HG02938 (cell line): ENCODE measurements around the gene PDE1C.

Experiments used
- ATAC-seq: cut with Tn5 transposase; IDR thresholded peaks from one replicate; pipeline ENCODE4 v1.9.1; 2021; ENCODE audit warnings: mild to moderate bottlenecking, moderate library complexity; ENCODE audit not compliant: unreplicated experiment

PDE1C gene

GRCh38 chr7:31950091-31950755 is 120.0 kb downstream of the PDE1C start:
- peak; percentile 49 for ATAC-seq

GRCh38 chr7:31948029-31948428 is 122.2 kb downstream of the PDE1C start:
- ATAC-seq: peak; percentile 83

- ATAC-seq: no peak
Observed at GRCh38 chr7:31940167-31940566, 130.0 kb downstream of the PDE1C start.

GRCh38 chr7:31939076-31939475 is 131.1 kb downstream of the PDE1C start:
- ATAC-seq: no peak

GRCh38 chr7:31938650-31939049 is 131.6 kb downstream of the PDE1C start:
- ATAC-seq: no peak

GRCh38 chr7:31937982-31938381 is 132.2 kb downstream of the PDE1C start:
- no peak for ATAC-seq

GRCh38 chr7:31935124-31936054 is 134.8 kb downstream of the PDE1C start:
- ATAC-seq: no peak

- no peak for ATAC-seq
Observed at GRCh38 chr7:31934551-31934950, 135.7 kb downstream of the PDE1C start.

GRCh38 chr7:31933481-31933880 is 136.7 kb downstream of the PDE1C start:
- no peak for ATAC-seq

- ATAC-seq: no peak
Observed at GRCh38 chr7:31926991-31927584, 143.1 kb downstream of the PDE1C start.

GRCh38 chr7:31925753-31926454 is 144.3 kb downstream of the PDE1C start:
- no peak for ATAC-seq

- ATAC-seq: no peak
Observed at GRCh38 chr7:31924251-31924650, 146.0 kb downstream of the PDE1C start.

- ATAC-seq: no peak
Observed at GRCh38 chr7:31922848-31923247, 147.4 kb downstream of the PDE1C start.

GRCh38 chr7:31921047-31921446 is 149.2 kb downstream of the PDE1C start:
- no peak for ATAC-seq

- ATAC-seq: no peak
Observed at GRCh38 chr7:31919678-31920369, 150.4 kb downstream of the PDE1C start.

- ATAC-seq: no peak
Observed at GRCh38 chr7:31918706-31919393, 151.4 kb downstream of the PDE1C start.

- no peak for ATAC-seq
Observed at GRCh38 chr7:31917256-31917655, 153.0 kb downstream of the PDE1C start.

- no peak for ATAC-seq
Observed at GRCh38 chr7:31910191-31910590, 160.0 kb downstream of the PDE1C start.

- no peak for ATAC-seq
Observed at GRCh38 chr7:31906479-31907171, 163.6 kb downstream of the PDE1C start.
